ENCODE measurements around the gene TNFRSF4.
"Not testable (repeated sequence)": the region's sequence is repeated elsewhere in the genome, so short reads cannot be mapped to it uniquely, and the experiment has no call there.

The TNFRSF4 gene

GRCh38 chr1:1196431-1197187, 17.3 kb downstream of the TNFRSF4 start:
- no peak for DNase-seq (ENCODE audit: low spot score)
- ChIA-PET CTCF (no interaction called here), POLR2A (ENCODE audit: low non-redundant PET) (interaction anchor here (0.7 kb wide), 1 partner anchor 78 kb away, joined by 10 read pairs; no protein-coding TSS in a partner anchor)
- no peak for TF ChIP-seq CTCF (conservative IDR thresholded peaks at IDR 0.05; ENCODE audit: low read depth)
- no peak overlapping the region for H3K27ac ChIP-seq

GRCh38 chr1:1195726-1196125, 18.2 kb downstream of the TNFRSF4 start:
- DNase-seq (ENCODE audit: low spot score); H3K27ac ChIP-seq; POLR2A ChIA-PET (ENCODE audit: low non-redundant PET): not testable (repeated sequence)
- CTCF ChIA-PET, result interaction anchor here (0.6 to 0.7 kb wide), 2 partner anchors 8 to 23 kb away, joined by 3 to 4 read pairs; no protein-coding TSS in a partner anchor

DNA sequence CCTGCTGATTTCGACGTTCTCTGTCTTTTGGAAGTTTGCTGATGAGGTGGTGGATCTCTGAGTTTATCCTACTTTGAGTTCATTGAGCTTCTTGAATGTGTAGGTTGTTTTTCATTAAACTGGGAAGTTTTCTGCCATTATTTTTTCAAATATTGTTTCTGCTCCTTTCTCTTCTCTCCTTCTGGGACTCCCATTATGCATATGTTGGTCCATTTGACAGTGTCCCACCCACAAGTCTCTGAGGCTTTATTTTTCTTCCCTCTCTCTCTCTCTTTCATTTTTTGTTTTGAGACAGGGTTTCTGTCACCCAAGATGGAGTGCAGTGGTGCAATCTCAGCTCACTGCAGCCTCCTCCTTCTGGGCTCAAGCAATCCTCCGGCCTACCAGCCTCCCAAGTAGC, 19.2 kb downstream of the TNFRSF4 start:
- ChIA-PET CTCF (no interaction called here), POLR2A (ENCODE audit: low non-redundant PET) (no interaction called here)
- H3K27ac ChIP-seq, result no peak overlapping the region
- no peak for DNase-seq (ENCODE audit: low spot score)
- TF ChIP-seq CTCF (conservative IDR thresholded peaks at IDR 0.05; ENCODE audit: low read depth), result no peak

DNA sequence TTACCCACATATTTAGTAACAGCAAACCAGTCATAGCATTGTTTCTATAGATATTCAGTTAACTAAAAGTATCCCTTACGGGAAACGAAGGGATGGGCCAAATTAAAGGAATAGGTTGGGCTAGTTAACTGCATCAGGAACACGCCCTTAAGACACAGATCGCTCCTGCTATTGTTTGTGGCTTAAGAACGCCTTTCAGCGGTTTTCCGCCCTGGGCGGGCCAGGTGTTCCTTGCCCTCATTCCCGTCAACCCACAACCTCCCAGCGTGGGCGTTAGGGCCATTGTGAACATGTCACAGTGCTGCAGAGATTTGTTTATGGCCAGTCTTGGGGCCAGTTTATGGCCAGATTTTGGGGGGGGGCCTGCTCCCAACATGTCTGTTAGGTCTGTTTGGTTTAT, 22.2 kb downstream of the TNFRSF4 start:
- ChIA-PET POLR2A (ENCODE audit: low non-redundant PET) (no interaction called here), CTCF (no interaction called here)
- no peak for DNase-seq (ENCODE audit: low spot score)
- H3K27ac ChIP-seq, result no peak overlapping the region
- TF ChIP-seq CTCF (conservative IDR thresholded peaks at IDR 0.05; ENCODE audit: low read depth), result no peak

- ChIA-PET CTCF (no interaction called here), POLR2A (ENCODE audit: low non-redundant PET) (no interaction called here)
- H3K27ac ChIP-seq, result no peak overlapping the region
- TF ChIP-seq CTCF (conservative IDR thresholded peaks at IDR 0.05; ENCODE audit: low read depth), result no peak
- no peak for DNase-seq (ENCODE audit: low spot score)
These were observed 24.8 kb downstream of the TNFRSF4 start for GRCh38 chr1:1189111-1189510.

DNA sequence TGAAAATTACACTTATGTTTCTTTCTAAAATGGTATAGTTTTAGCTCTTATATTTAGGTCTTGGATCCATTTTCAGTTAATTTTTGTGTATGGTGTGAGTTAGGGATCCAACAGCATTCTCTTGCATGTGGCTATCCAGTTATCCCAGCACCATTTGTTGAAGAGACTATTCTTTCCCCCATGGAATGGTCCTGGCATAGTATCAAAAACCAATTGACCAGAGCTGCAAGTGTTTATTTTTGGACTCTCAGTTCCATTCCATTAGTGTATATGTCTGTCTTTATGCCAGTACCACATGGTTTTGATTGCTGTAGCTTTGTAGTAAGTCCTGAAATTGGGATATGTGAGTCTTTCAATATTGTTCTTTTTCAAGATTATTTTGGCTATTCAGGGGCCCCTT, 26.0 kb downstream of the TNFRSF4 start:
- no peak for TF ChIP-seq CTCF (conservative IDR thresholded peaks at IDR 0.05; ENCODE audit: low read depth)
- CTCF ChIA-PET, result interaction anchor here (0.6 to 0.7 kb wide), 2 partner anchors 7 to 18 kb away, joined by 3 to 4 read pairs; no protein-coding TSS in a partner anchor
- no peak overlapping the region for H3K27ac ChIP-seq
- POLR2A ChIA-PET (ENCODE audit: low non-redundant PET), result no interaction called here
- DNase-seq (ENCODE audit: low spot score), result no peak

- DNase-seq (ENCODE audit: low spot score), result no peak
- no peak overlapping the region for H3K27ac ChIP-seq
- ChIA-PET CTCF (no interaction called here), POLR2A (ENCODE audit: low non-redundant PET) (no interaction called here)
- no peak for TF ChIP-seq CTCF (conservative IDR thresholded peaks at IDR 0.05; ENCODE audit: low read depth)
These were observed 28.7 kb downstream of the TNFRSF4 start for GRCh38 chr1:1185101-1185765.
